NB4 (cell line): ENCODE results near the gene NKG7.

Experiments used
- MYC ChIP-seq: IDR thresholded peaks from 2 replicates; pipeline ENCODE4 v1.6.1; 2011; ENCODE audit warnings: low read depth, low read length
- POLR2A ChIP-seq: IDR thresholded peaks from 2 replicates; pipeline ENCODE4 v1.6.1; 2011; ENCODE audit warnings: mild to moderate bottlenecking; ENCODE audit not compliant: insufficient read length; ENCODE audit errors: extremely low read depth
- TF ChIP-seq, protein P1 (sequence below): IDR thresholded peaks from one replicate; pipeline ENCODE4 v1.5.1; 2012; ENCODE audit warnings: low read depth, low read length
- TF ChIP-seq, protein P2 (sequence below): IDR thresholded peaks from 2 replicates; pipeline ENCODE4 v1.6.1; 2011; ENCODE audit warnings: low read depth, low read length

GRCh38 chr19:51389143-51389542, 16.7 kb upstream of the NKG7 start:
- TF ChIP-seq, protein P1, sequence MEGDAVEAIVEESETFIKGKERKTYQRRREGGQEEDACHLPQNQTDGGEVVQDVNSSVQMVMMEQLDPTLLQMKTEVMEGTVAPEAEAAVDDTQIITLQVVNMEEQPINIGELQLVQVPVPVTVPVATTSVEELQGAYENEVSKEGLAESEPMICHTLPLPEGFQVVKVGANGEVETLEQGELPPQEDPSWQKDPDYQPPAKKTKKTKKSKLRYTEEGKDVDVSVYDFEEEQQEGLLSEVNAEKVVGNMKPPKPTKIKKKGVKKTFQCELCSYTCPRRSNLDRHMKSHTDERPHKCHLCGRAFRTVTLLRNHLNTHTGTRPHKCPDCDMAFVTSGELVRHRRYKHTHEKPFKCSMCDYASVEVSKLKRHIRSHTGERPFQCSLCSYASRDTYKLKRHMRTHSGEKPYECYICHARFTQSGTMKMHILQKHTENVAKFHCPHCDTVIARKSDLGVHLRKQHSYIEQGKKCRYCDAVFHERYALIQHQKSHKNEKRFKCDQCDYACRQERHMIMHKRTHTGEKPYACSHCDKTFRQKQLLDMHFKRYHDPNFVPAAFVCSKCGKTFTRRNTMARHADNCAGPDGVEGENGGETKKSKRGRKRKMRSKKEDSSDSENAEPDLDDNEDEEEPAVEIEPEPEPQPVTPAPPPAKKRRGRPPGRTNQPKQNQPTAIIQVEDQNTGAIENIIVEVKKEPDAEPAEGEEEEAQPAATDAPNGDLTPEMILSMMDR, result no peak
- no peak for TF ChIP-seq MYC
- no peak for TF ChIP-seq POLR2A
- TF ChIP-seq, protein P2, sequence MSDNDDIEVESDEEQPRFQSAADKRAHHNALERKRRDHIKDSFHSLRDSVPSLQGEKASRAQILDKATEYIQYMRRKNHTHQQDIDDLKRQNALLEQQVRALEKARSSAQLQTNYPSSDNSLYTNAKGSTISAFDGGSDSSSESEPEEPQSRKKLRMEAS, result no peak
